ENCODE data around the gene ITM2B. TPM values are rescaled to one million over a fixed set of nuclear protein-coding genes. Genes with fewer than 3 reads are reported as not detected.

The ITM2B gene
- total RNA-seq, 2 donors from 2014 or later: 436 to 638 TPM

DNA sequence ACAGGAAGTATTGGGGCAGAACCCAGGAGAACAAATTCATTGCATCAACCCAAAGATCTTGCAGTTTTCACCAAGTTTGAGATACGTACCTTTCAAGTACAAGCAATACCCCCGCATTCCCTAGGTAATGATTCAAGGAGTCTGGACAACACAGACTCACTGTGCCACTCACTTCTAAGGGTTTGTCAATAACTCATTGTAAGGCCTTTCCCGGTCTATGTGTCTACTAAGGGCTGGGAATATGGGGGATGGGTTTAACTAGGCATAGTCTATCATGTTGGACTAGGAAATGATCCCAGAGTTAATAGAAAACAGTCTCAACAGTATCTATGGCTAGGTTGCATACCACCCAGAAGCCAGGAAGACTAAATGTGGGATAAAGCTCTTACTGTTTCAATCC, 8.3 kb upstream of the ITM2B start:
- Histone ChIP-seq H3K36me3 (no peaks in the 10 kb centered on the region), H3K9me3 (no peaks in the 10 kb centered on the region), H3K27me3 (replicated peaks; ENCODE audit: insufficient read depth) (no peaks in the 10 kb centered on the region), H3K27ac (no peak overlapping the region), H3K4me3 (no peak overlapping the region), H3K4me1 (ENCODE audit: control insufficient read depth in 1 of 2, low read depth in 2 of 2) (peaks cover 12 to 21% of the 10 kb centered on the region in 2 donors)
- TF ChIP-seq, protein P1, sequence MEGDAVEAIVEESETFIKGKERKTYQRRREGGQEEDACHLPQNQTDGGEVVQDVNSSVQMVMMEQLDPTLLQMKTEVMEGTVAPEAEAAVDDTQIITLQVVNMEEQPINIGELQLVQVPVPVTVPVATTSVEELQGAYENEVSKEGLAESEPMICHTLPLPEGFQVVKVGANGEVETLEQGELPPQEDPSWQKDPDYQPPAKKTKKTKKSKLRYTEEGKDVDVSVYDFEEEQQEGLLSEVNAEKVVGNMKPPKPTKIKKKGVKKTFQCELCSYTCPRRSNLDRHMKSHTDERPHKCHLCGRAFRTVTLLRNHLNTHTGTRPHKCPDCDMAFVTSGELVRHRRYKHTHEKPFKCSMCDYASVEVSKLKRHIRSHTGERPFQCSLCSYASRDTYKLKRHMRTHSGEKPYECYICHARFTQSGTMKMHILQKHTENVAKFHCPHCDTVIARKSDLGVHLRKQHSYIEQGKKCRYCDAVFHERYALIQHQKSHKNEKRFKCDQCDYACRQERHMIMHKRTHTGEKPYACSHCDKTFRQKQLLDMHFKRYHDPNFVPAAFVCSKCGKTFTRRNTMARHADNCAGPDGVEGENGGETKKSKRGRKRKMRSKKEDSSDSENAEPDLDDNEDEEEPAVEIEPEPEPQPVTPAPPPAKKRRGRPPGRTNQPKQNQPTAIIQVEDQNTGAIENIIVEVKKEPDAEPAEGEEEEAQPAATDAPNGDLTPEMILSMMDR (IDR thresholded peaks at IDR 0.05): no peak
- DNase-seq (ENCODE audit: low spot score) (no peak), ATAC-seq (ENCODE audit: insufficient number of reproducible peaks, low FRiP score, low read depth) (no peak)

DNA sequence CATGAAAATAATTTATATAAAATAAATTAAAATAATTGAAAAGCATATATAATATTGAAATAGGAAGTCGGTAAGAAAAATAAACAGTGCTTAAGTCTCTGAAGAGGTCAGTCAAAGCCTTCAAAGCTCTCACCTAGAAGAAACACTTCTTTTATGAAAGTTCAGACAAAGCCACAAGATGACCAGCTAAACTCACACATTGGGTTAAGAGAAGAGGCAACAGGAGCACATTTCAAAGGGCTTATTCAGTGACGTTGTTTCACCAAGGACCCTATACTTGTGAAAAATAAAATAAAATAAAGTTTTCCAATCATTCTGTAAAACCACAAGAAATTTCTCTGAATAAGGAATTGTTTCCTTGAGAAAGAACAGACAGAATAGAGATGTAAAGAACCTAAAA, 2.5 kb upstream of the ITM2B start:
- TF ChIP-seq, protein P1 (IDR thresholded peaks at IDR 0.05): no peak
- ATAC-seq (ENCODE audit: insufficient number of reproducible peaks, low FRiP score, low read depth) (no peak), DNase-seq (ENCODE audit: low spot score) (no peak)
- Histone ChIP-seq H3K36me3 (no peaks in the 10 kb centered on the region), H3K27ac (no peak overlapping the region), H3K9me3 (no peaks in the 10 kb centered on the region), H3K27me3 (replicated peaks; ENCODE audit: insufficient read depth) (no peaks in the 10 kb centered on the region), H3K4me1 (ENCODE audit: control insufficient read depth in 1 of 2, low read depth in 2 of 2) (peaks cover 3 to 16% of the 10 kb centered on the region in 2 donors), H3K4me3 (no peak overlapping the region)

DNA sequence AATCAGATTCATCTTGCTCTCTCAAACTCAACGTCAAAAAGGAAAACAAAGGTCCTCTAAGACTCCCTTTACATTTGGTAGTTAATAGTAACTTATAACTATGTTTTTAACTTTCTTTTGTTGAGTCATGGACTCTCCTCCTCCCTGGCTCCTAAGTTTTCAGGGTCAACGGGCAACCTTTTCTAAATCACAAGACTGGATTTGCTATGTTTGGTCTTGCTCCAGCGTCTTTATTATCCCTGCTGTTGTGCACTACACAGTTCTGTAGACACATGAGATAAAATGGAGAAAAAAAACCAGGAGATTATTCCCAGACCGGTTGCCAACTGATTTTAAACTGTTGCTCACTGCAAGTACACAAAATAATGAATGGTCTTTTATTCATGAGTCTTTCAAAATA, 1.9 kb upstream of the ITM2B start:
- H3K27me3 ChIP-seq (replicated peaks; ENCODE audit: insufficient read depth): no peaks in the 10 kb centered on the region
- no peaks in the 10 kb centered on the region for H3K9me3 ChIP-seq
- ATAC-seq (ENCODE audit: insufficient number of reproducible peaks, low FRiP score, low read depth) (no peak), DNase-seq (ENCODE audit: low spot score) (no peak)
- H3K36me3 ChIP-seq: no peaks in the 10 kb centered on the region
- peaks cover 8 to 20% of the 10 kb centered on the region in 2 donors for H3K4me1 ChIP-seq (ENCODE audit: control insufficient read depth in 1 of 2, low read depth in 2 of 2)
- peak overlapping the region in 1 of 2 donors; percentile 28 for H3K27ac ChIP-seq
- TF ChIP-seq, protein P1 (IDR thresholded peaks at IDR 0.05): no peak
- H3K4me3 ChIP-seq: no peak overlapping the region

DNA sequence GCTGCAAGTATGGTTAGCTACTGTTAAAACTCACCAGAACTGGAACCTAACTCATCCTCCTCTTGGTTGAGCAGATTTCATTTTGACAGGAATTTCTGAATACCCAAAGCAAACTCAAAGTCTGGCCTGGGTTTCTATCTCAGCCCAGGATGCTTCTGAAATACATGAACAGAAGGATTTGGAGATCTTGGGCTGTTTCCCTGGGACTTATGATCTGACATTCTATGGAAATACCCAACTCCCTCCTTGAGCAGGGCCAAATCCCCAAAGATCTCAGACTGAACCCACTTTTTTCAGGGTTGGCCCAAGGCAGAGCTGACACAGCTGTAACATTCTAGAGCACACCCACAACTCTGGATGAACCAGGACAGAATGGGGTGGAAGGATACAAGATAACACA, 1.1 kb upstream of the ITM2B start:
- peaks cover 16 to 29% of the 10 kb centered on the region in 2 donors for H3K4me1 ChIP-seq (ENCODE audit: control insufficient read depth in 1 of 2, low read depth in 2 of 2)
- no peaks in the 10 kb centered on the region for H3K36me3 ChIP-seq
- no peaks in the 10 kb centered on the region for H3K9me3 ChIP-seq
- TF ChIP-seq, protein P1 (IDR thresholded peaks at IDR 0.05): no peak
- DNase-seq (ENCODE audit: low spot score) (no peak), ATAC-seq (ENCODE audit: insufficient number of reproducible peaks, low FRiP score, low read depth) (no peak)
- no peaks in the 10 kb centered on the region for H3K27me3 ChIP-seq (replicated peaks; ENCODE audit: insufficient read depth)
- peak overlapping the region; percentile 100 for H3K4me3 ChIP-seq
- peak overlapping the region in 1 of 2 donors; percentile 28 for H3K27ac ChIP-seq

DNA sequence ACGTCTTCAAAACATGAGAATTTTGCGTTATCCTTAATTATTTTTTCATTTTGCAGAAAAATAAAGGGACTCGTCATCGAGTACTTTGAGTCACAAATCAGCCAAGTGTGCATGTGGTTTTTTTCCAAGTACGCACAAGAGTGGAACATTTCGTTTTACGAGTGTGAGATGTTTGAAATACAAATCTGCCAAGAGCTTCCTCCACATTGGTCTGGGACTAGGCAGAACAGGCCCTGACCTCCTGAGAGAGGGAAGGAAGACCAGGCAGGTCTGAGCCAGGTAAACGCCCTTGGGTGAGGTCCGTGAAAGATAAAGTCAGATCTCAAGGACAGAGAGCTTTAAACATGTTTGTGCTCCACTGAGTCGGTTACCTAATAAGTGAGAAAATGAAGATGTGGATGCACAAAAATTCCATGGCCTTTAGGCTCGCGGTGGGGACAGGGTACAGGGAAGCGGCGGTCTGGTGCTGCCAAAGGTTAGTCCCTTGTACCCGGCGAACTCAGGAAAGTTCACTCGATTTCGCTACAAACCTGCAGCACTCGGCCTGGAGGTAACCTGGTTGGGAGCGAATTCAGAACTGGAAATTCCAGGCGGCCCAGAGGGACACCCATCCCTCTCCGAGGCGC, 473 bp upstream of the ITM2B start:
- ATAC-seq (ENCODE audit: insufficient number of reproducible peaks, low FRiP score, low read depth): peak; percentile 14
- Histone ChIP-seq H3K4me1 (ENCODE audit: control insufficient read depth in 1 of 2, low read depth in 2 of 2) (peaks cover 22 to 35% of the 10 kb centered on the region in 2 donors), H3K27me3 (replicated peaks; ENCODE audit: insufficient read depth) (no peaks in the 10 kb centered on the region), H3K4me3 (peak overlapping the region; percentile 100), H3K27ac (peak overlapping the region; percentile 67 to 100), H3K36me3 (no peaks in the 10 kb centered on the region), H3K9me3 (no peaks in the 10 kb centered on the region)
- TF ChIP-seq, protein P1 (IDR thresholded peaks at IDR 0.05): no peak
- no peak for DNase-seq (ENCODE audit: low spot score)
